GM12878 (cell line): Measurements from ENCODE around the gene CACNA1S. TPM values are rescaled to one million over a fixed set of nuclear protein-coding genes. Genes with fewer than 3 reads are reported as not detected.

ENCODE experiments used
- ATAC-seq: fragments of 200-7000 bp; cut with Tn5 transposase; 3 replicates; pipeline ENCODE4 v1.9.1; 2020; ENCODE audit warnings: mild to moderate bottlenecking, moderate library complexity
- BruUV-seq: library from RNA; stranded (reverse); fragments of 400-500 nt; replicated peaks from 2 replicates; lab custom pipeline; 2021; lab: Mats Ljungman, UMichigan
- CTCF ChIA-PET: fragments of 300-600 bp; sonication (Branson Sonifier 250); formaldehyde crosslinking; extraction: SDS; loops from one replicate; lab custom pipeline; 2021; ENCODE audit warnings: inconsistent platforms; lab: Yijun Ruan, JAX
- POLR2A ChIA-PET: fragments of 350-600 bp; formaldehyde crosslinking; extraction: SDS; loops from one replicate; lab custom pipeline; 2021; ENCODE audit warnings: inconsistent platforms; lab: Charles Lee
- RAD21 ChIA-PET: fragments of 300-600 bp; sonication (Branson Sonifier 250); formaldehyde crosslinking; loops from one replicate; lab custom pipeline; 2023; ENCODE audit warnings: antibody characterized with exemption; ENCODE audit not compliant: unreplicated experiment; lab: Charles Lee
- SMC1A ChIA-PET: fragments of 300-600 bp; sonication (Branson Sonifier 250); formaldehyde crosslinking; loops from one replicate; lab custom pipeline; 2023; ENCODE audit not compliant: unreplicated experiment, uncharacterized antibody; lab: Charles Lee
- DNase-seq: peaks from one replicate; pipeline ENCODE4 v3.0.0-alpha.2; 2011; ENCODE audit warnings: low read depth, low spot score
- FAIRE-seq: peaks from 3 replicates; lab custom pipeline; 2011; peaks lifted over from hg19 to GRCh38; lab: Jason Lieb, UNC
- H2AFZ ChIP-seq: 2 replicates; pipeline ENCODE4 v1.6.0; 2011; ENCODE audit warnings: low read depth, low read length, control low read depth; ENCODE audit not compliant: control insufficient read depth
- H3K27ac ChIP-seq: 2 replicates; pipeline ENCODE4 v1.5.1; 2011; ENCODE audit warnings: control low read depth; ENCODE audit not compliant: control insufficient read depth, insufficient read depth
- H3K27me3 ChIP-seq, 2 experiments: replicated peaks in 1 of 2; 2 replicates each; pipeline versions ENCODE4 v1.6.0 to v1.6.1; 2011; ENCODE audit warnings: low read length in 1 of 2; ENCODE audit not compliant: control insufficient read depth in 2 of 2, insufficient read depth in 2 of 2
- H3K36me3 ChIP-seq, 2 experiments: 2 replicates each; pipeline ENCODE4 v1.5.1; 2011; ENCODE audit warnings: low read length in 1 of 2; ENCODE audit not compliant: control insufficient read depth in 2 of 2, insufficient read depth in 2 of 2
- H3K4me1 ChIP-seq: 2 replicates; pipeline ENCODE4 v1.6.1; 2011; ENCODE audit warnings: mild to moderate bottlenecking, low read length, moderate library complexity, mixed read lengths; ENCODE audit not compliant: control insufficient read depth, insufficient read depth
- H3K4me2 ChIP-seq: 2 replicates; pipeline ENCODE4 v1.6.0; 2011; ENCODE audit warnings: control low read depth; ENCODE audit not compliant: control insufficient read depth, insufficient read depth
- H3K4me3 ChIP-seq: fragments of 200-600 bp; sonication (generic); 2 replicates; pipeline ENCODE4 v1.5.1; 2016
- H3K79me2 ChIP-seq: 2 replicates; pipeline ENCODE4 v1.6.0; 2011; ENCODE audit warnings: low read length; ENCODE audit not compliant: control insufficient read depth, insufficient read depth
- H3K9ac ChIP-seq: 2 replicates; pipeline ENCODE4 v1.8.0; 2011; ENCODE audit warnings: low read length, control low read depth, mixed read lengths; ENCODE audit not compliant: control insufficient read depth, insufficient read depth
- H3K9me3 ChIP-seq: replicated peaks from 3 replicates; pipeline ENCODE4 v1.5.1; 2011; ENCODE audit warnings: mild to moderate bottlenecking, low read length; ENCODE audit not compliant: control insufficient read depth, insufficient read depth
- H4K20me1 ChIP-seq: 2 replicates; pipeline ENCODE4 v1.6.0; 2011; ENCODE audit not compliant: control insufficient read depth, insufficient read depth
- ATF3 ChIP-seq: IDR thresholded peaks from 2 replicates; pipeline ENCODE4 v1.6.1; 2011; ENCODE audit warnings: low read depth, mild to moderate bottlenecking, low read length, moderate library complexity, borderline replicate concordance; ENCODE audit errors: extremely low read depth
- BCL11A ChIP-seq: IDR thresholded peaks from 2 replicates; pipeline ENCODE4 v1.6.1; 2011; ENCODE audit warnings: low read depth, low read length
- CEBPB ChIP-seq, 2 experiments: fragments of 150-350 bp in 1 of 2; IDR thresholded peaks; 2 replicates each; pipeline ENCODE4 v1.6.1; 2012 to 2014; ENCODE audit warnings: low read depth in 2 of 2, low read length in 2 of 2, borderline replicate concordance in 1 of 2, inconsistent platforms in 1 of 2
- CHD1 ChIP-seq: IDR thresholded peaks from 2 replicates; pipeline ENCODE4 v1.6.1; 2012; ENCODE audit warnings: low read depth, low read length, improper control_type of control experiment
- DPF2 ChIP-seq: fragments of 450-650 bp; IDR thresholded peaks from 2 replicates; pipeline ENCODE4 v1.6.1; 2017; ENCODE audit warnings: mild to moderate bottlenecking
- FOXK2 ChIP-seq: fragments of 450-650 bp; IDR thresholded peaks from 2 replicates; pipeline ENCODE4 v1.6.1; 2017; ENCODE audit warnings: mild to moderate bottlenecking, moderate library complexity
- GABPA ChIP-seq: IDR thresholded peaks from 2 replicates; pipeline ENCODE4 v1.6.1; 2014; ENCODE audit warnings: antibody characterized with exemption, low read depth, mild to moderate bottlenecking, inconsistent platforms
- IKZF2 ChIP-seq, 2 experiments: fragments of 450-650 bp; IDR thresholded peaks; 2 replicates each; pipeline ENCODE4 v1.6.1; 2017; ENCODE audit warnings: mild to moderate bottlenecking in 2 of 2, moderate library complexity in 2 of 2
- KLF5 ChIP-seq: fragments of 450-650 bp; IDR thresholded peaks from 2 replicates; pipeline ENCODE4 v1.6.1; 2014; ENCODE audit warnings: mild to moderate bottlenecking; ENCODE audit not compliant: partially characterized antibody
- NFIC ChIP-seq: IDR thresholded peaks from 2 replicates; pipeline ENCODE4 v1.6.1; 2012; ENCODE audit warnings: low read depth, mild to moderate bottlenecking, inconsistent platforms, low read length, moderate library complexity
- NR2C1 ChIP-seq: fragments of 450-650 bp; IDR thresholded peaks from 2 replicates; pipeline ENCODE4 v1.6.1; 2017; ENCODE audit warnings: antibody characterized with exemption, mild to moderate bottlenecking, moderate library complexity
- NR2C2 ChIP-seq: IDR thresholded peaks from 2 replicates; pipeline ENCODE4 v1.6.1; 2011; ENCODE audit warnings: borderline replicate concordance, low read depth; ENCODE audit not compliant: control insufficient read depth, insufficient read length
- YY1 ChIP-seq: IDR thresholded peaks from 2 replicates; pipeline ENCODE4 v1.6.1; 2011; ENCODE audit warnings: low read depth, mild to moderate bottlenecking, low read length
- ZBED1 ChIP-seq: IDR thresholded peaks from 2 replicates; pipeline ENCODE4 v1.6.1; 2016; ENCODE audit warnings: borderline replicate concordance
- WGBS: methylation state at CpG from one replicate; pipeline ENCODE4 v1.1.6; 2016; ENCODE audit warnings: low lambda C conversion rate; ENCODE audit not compliant: insufficient replicate concordance, insufficient coverage; ENCODE audit errors: missing lambda C conversion rate; 5-methylcytosine and 5-hydroxymethylcytosine counted together
- in situ Hi-C: fragments of 300-500 bp; cut with MboI; formaldehyde crosslinking; loops from 9 replicates; pipeline ENCODE4 v1.14.3; 2018; ENCODE audit warnings: mixed read lengths
- intact Hi-C: fragments of 100-400 bp; cut with micrococcal nuclease; formaldehyde crosslinking; loops from one replicate; pipeline ENCODE4 v1.14.2; 2022; ENCODE audit not compliant: unreplicated experiment
- polyA plus RNA-seq, 11 experiments: library from polyadenylated mRNA; depleted of rRNA in 4 of 11; unstranded in 6 of 11; stranded (reverse) in 5 of 11; fragments of >200 nt; fragmentation: Nextera tagmentation in 4 of 11; fragmentation: Illumina TruSeq in 1 of 11; extraction: Ambion mirVana in 4 of 11; extraction: Trizol in 1 of 11; gene quantifications; 1 replicate in 1 of 11; 2 replicates in 10 of 11; pipeline versions ENCODE4 v1.2.1 to v1.2.3, GENCODE V29; 2011 to 2016; ENCODE audit warnings: inconsistent platforms in 2 of 11, missing spikeins in 2 of 11, low read depth in 1 of 11
- total RNA-seq, 4 experiments: library from RNA; depleted of rRNA in 3 of 4; stranded (reverse); fragments of >200 nt in 3 of 4; fragmentation: Illumina TruSeq in 1 of 4; extraction: Trizol in 1 of 4; gene quantifications; 2 replicates each; pipeline versions ENCODE4 v1.2.1 to v1.2.3, GENCODE V29; 2013 to 2021

Gene CACNA1S
- total and polyA plus RNA-seq, 10 of the 15 experiments (the other 5 are each of a cell fraction or from before 2014, with no cell fraction given), result under 0.01 to 0.04 (median 0.02) TPM; not detected in 6

GRCh38 chr1:201001962-201002361, 110.3 kb downstream of the CACNA1S start:
- Histone ChIP-seq H3K36me3 (peaks cover 12 to 47% of the 10 kb centered on the region in 2 experiments; a peak in 3 of 4 replicates), H3K4me1 (no peaks in the 10 kb centered on the region), H3K79me2 (no peaks in the 10 kb centered on the region), H2AFZ (no peak overlapping the region), H3K4me2 (no peak overlapping the region), H4K20me1 (no peaks in the 10 kb centered on the region), H3K9ac (no peak overlapping the region), H3K4me3 (no peak overlapping the region), H3K27me3 (no peaks in the 10 kb centered on the region), H3K9me3 (no peaks in the 10 kb centered on the region), H3K27ac (no peak overlapping the region)
- ATAC-seq (no peak), DNase-seq (no peak), FAIRE-seq (no peak)
- no peak for TF ChIP-seq NR2C1
- no peak for TF ChIP-seq FOXK2
- TF ChIP-seq CEBPB (IDR thresholded peaks at IDR 0.05; ENCODE audit: borderline replicate concordance in 1 of 2, low read depth in 2 of 2, low read length in 2 of 2), result no peak
- no peak for TF ChIP-seq KLF5
- TF ChIP-seq ATF3, result no peak
- no peak for TF ChIP-seq NR2C2
- no peak for TF ChIP-seq GABPA
- TF ChIP-seq ZBED1, result no peak
- TF ChIP-seq CHD1, result no peak
- no peak for TF ChIP-seq DPF2
- no peak for TF ChIP-seq IKZF2 (IDR thresholded peaks at IDR 0.05)
- TF ChIP-seq BCL11A, result no peak
- TF ChIP-seq NFIC, result no peak
- no peak for TF ChIP-seq YY1
- ChIA-PET SMC1A (no interaction called here), RAD21 (no interaction called here), CTCF (no interaction called here), POLR2A (no interaction called here)
- intact Hi-C loops (no loop called here), in situ Hi-C loops (no loop called here)
- no TSS peak for BruUV-seq
- WGBS, result 93% methylated on average over 11 of the region's 11 CpGs
